ENCODE data around the gene ZMAT3.
"Not testable (repeated sequence)": the region's sequence is repeated elsewhere in the genome, so short reads cannot be mapped to it uniquely, and the experiment has no call there.

Gene ZMAT3

DNA sequence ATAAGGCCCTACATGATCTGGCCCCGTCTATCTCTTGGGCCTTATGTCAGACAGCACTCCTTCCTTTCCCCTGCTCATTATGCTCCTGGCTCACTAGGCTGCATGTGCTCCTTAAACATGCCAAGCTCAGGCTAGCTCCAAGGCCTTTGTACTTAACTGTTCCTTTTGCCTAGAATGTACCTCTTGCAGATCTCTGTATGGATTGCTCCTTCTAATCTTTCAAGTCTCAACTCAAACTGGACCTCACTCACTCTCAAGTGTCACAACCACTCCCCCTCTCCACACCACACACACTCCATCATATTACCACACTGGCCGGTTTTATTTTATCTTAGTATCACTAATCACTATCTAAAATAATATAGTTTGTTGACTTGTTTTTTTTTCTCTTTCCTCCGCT lies 36.4 kb downstream of the ZMAT3 start:
- H3K9me3 ChIP-seq (ENCODE audit: control insufficient read depth, low read length) = no peaks in the 10 kb centered on the region
- H3K4me3 ChIP-seq (ENCODE audit: low read length) = no peak overlapping the region
- no peaks in the 10 kb centered on the region for H3K4me1 ChIP-seq (ENCODE audit: control insufficient read depth, insufficient read depth, low read length)
- no peaks in the 10 kb centered on the region for H3K36me3 ChIP-seq (ENCODE audit: control insufficient read depth, insufficient read depth, low read length)
- H3K9ac ChIP-seq (ENCODE audit: low read length) = no peak overlapping the region
- no peaks in the 10 kb centered on the region for H3K27me3 ChIP-seq (ENCODE audit: control insufficient read depth, insufficient read depth, low read length)

DNA sequence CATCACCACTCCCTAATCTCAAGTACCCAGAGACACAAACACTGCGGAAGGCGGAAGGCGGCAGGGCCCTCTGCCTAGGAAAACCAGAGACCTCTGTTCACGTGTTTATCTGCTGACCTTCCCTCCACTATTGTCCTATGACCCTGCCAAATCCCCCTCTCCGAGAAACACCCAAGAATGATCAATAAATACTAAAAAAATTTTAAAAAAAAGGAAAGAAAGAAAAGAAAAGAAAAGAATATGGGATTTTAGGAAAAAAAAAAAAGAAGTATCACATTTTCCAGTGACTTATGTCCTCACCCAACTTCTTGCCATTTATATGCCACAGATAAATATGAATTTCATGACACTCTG lies 38.3 kb downstream of the ZMAT3 start:
- not testable (repeated sequence) for H3K4me3 ChIP-seq (ENCODE audit: low read length); H3K4me1 ChIP-seq (ENCODE audit: control insufficient read depth, insufficient read depth, low read length); H3K36me3 ChIP-seq (ENCODE audit: control insufficient read depth, insufficient read depth, low read length); H3K9me3 ChIP-seq (ENCODE audit: control insufficient read depth, low read length); H3K9ac ChIP-seq (ENCODE audit: low read length); H3K27me3 ChIP-seq (ENCODE audit: control insufficient read depth, insufficient read depth, low read length)

DNA sequence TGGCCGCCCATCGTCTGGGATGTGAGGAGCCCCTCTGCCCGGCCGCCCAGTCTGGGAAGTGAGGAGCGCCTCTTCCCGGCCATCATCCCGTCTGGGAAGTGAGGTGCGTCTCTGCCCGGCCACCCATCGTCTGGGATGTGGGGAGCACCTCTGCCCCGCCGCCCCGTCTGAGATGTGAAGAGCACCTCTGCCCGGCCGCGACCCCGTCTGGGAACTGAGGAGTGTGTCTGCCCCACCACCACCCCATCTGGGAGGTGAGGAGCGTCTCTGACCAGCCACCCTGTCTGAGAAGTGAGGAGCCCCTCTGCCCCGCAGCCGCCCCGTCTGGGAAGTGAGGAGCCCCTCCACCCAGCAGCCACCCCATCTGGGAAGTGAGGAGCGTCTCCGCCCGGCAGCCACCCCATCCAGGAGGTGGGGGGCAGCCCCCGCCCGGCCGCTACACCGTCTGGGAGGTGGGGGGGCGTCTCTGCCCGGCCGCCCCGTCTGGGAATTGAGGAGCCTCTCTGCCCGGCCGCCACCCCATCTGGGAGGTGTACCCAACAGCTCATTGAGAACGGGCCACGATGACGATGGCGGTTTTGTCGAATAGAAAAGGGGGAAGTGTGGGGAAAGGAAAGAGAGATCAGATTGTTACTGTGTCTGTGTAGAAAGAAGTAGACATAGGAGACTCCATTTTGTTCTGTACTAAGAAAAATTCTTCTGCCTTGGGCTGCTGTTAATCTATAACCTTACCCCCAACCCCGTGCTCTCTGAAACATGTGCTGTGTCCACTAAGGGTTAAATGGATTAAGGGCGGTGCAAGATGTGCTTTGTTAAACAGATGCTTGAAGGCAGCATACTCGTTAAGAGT lies 38.9 kb downstream of the ZMAT3 start:
- H3K4me3 ChIP-seq (ENCODE audit: low read length); H3K27me3 ChIP-seq (ENCODE audit: control insufficient read depth, insufficient read depth, low read length); H3K36me3 ChIP-seq (ENCODE audit: control insufficient read depth, insufficient read depth, low read length); H3K9me3 ChIP-seq (ENCODE audit: control insufficient read depth, low read length); H3K4me1 ChIP-seq (ENCODE audit: control insufficient read depth, insufficient read depth, low read length); H3K9ac ChIP-seq (ENCODE audit: low read length): not testable (repeated sequence)

DNA sequence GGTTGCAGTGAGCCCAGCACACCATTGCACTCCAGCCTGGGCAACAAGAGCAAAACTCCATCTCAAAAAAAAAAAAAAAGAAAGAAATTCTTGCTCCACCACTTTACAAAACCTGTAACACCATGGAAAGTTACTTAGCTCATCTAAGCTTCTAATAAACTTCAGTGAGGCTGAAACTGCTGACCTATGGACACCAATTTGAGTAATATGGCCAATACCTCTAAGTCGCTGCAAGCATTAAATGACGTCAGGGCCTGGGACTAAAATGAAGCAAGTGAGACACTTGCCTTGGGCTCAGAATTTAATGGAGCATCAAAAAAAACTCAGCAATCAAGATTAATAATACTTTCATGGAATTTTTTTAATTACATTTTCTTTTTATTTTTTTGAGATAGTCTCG lies 42.5 kb downstream of the ZMAT3 start:
- no peak overlapping the region for H3K4me3 ChIP-seq (ENCODE audit: low read length)
- H3K9me3 ChIP-seq (ENCODE audit: control insufficient read depth, low read length) = no peaks in the 10 kb centered on the region
- H3K4me1 ChIP-seq (ENCODE audit: control insufficient read depth, insufficient read depth, low read length) = no peaks in the 10 kb centered on the region
- H3K9ac ChIP-seq (ENCODE audit: low read length) = no peak overlapping the region
- no peaks in the 10 kb centered on the region for H3K27me3 ChIP-seq (ENCODE audit: control insufficient read depth, insufficient read depth, low read length)
- no peaks in the 10 kb centered on the region for H3K36me3 ChIP-seq (ENCODE audit: control insufficient read depth, insufficient read depth, low read length)

DNA sequence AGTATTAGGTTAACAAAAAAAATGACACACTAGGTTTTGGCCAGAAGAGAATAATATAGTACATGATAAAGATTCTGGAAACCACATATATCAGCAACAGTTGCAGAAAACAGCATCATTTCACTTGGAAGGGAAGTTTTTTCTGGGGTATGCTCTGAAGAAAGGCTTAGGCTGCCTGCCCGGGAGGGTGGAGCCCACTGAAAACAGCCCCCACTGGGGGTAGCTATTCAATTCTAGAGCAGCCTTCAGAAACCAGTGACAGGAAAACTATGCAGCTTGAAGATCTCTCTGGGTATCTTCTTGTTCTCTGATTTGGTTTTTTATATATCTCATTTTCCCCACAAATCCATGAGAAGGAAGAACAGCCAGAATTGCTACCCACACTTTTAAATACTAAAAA lies 43.2 kb downstream of the ZMAT3 start:
- Histone ChIP-seq H3K9me3 (ENCODE audit: control insufficient read depth, low read length) (no peaks in the 10 kb centered on the region), H3K4me3 (ENCODE audit: low read length) (no peak overlapping the region), H3K4me1 (ENCODE audit: control insufficient read depth, insufficient read depth, low read length) (no peaks in the 10 kb centered on the region), H3K36me3 (ENCODE audit: control insufficient read depth, insufficient read depth, low read length) (no peaks in the 10 kb centered on the region), H3K27me3 (ENCODE audit: control insufficient read depth, insufficient read depth, low read length) (no peaks in the 10 kb centered on the region), H3K9ac (ENCODE audit: low read length) (no peak overlapping the region)

DNA sequence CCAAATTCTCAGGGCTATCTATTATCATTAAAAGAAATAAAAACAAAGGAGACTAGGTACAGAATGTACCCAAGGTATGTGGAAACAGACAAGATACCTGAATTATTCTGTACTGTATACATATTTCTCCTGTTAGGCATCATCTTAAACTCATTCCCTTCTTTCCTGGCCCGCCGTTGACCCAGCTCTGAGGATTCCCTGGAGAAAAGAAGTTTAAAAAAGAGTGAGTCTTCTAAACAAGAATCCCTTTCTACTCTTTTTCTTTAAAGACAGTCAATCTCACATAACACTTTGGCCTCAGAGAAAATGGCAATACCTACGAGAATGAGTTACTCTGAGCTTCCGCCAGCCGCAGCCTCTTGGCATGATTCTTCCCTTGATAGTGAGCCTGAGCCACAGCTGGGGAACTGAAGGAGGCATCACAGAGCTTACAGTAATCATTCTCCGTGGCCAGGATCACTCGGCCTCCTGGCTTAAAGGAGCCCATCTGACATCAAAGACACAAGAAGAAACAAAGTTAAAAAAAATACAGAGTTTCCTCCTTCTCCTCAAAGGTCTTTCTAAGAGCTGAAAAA lies 44.2 kb downstream of the ZMAT3 start:
- Histone ChIP-seq H3K4me1 (ENCODE audit: control insufficient read depth, insufficient read depth, low read length) (no peaks in the 10 kb centered on the region), H3K36me3 (ENCODE audit: control insufficient read depth, insufficient read depth, low read length) (no peaks in the 10 kb centered on the region), H3K9ac (ENCODE audit: low read length) (no peak overlapping the region), H3K4me3 (ENCODE audit: low read length) (no peak overlapping the region), H3K27me3 (ENCODE audit: control insufficient read depth, insufficient read depth, low read length) (no peaks in the 10 kb centered on the region), H3K9me3 (ENCODE audit: control insufficient read depth, low read length) (no peaks in the 10 kb centered on the region)

DNA sequence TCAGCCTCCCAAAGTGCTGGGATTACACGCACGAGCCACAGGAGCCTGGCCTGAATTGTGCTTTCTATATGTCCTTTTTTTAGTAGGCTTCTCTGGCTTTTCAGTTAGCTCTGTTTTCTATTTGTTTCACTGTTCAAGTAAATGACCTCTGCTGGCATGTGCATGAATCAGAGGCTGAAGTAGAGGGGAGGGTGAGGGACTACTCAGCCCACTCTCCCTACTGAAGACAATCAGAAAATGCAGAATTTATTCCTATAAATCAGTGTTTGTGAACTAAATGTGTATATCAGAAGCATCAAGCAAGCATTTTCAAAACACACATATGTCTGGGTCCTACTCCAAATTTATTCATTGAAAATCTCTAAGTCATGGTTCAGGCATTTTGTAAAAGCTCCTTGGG lies 45.0 kb downstream of the ZMAT3 start:
- no peak overlapping the region for H3K4me3 ChIP-seq (ENCODE audit: low read length)
- no peaks in the 10 kb centered on the region for H3K27me3 ChIP-seq (ENCODE audit: control insufficient read depth, insufficient read depth, low read length)
- H3K4me1 ChIP-seq (ENCODE audit: control insufficient read depth, insufficient read depth, low read length) = no peaks in the 10 kb centered on the region
- no peaks in the 10 kb centered on the region for H3K36me3 ChIP-seq (ENCODE audit: control insufficient read depth, insufficient read depth, low read length)
- no peaks in the 10 kb centered on the region for H3K9me3 ChIP-seq (ENCODE audit: control insufficient read depth, low read length)
- H3K9ac ChIP-seq (ENCODE audit: low read length) = no peak overlapping the region

DNA sequence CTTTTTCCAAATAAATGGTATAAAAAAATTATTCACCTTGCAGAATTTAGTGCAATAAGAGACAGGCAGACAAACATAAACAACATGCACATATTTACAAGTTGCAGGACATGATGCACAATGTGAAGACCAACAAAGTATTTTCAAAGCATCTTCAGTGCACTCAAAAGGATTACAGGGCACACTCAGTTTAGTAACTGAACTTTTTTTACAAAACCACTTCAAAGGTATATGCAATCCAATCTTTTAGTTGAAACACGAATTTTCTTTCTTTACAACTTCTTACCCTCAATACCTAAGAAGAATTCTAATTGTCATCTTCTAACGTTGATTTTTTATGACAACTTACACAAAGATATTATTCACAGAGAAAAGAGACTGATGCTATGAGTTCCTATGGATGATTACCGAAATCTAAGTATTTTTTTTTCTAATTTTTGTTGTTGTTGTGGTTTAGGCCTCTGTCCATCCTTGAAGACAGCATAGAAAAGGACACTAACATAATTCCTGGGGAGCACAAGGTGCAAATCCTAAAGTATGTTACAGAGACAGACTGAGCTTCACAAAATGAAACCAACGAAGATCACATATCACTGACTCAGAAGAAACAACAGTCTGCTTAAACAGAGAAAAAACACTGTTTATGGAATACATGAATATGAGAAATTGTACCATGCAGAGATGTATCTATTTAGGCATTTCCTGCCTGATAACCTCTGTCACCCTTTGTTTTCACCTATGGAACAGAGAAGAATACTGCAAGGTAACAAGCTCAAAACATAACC lies 50.3 kb downstream of the ZMAT3 start:
- no peaks in the 10 kb centered on the region for H3K4me1 ChIP-seq (ENCODE audit: control insufficient read depth, insufficient read depth, low read length)
- no peak overlapping the region for H3K9ac ChIP-seq (ENCODE audit: low read length)
- no peaks in the 10 kb centered on the region for H3K27me3 ChIP-seq (ENCODE audit: control insufficient read depth, insufficient read depth, low read length)
- H3K36me3 ChIP-seq (ENCODE audit: control insufficient read depth, insufficient read depth, low read length) = no peaks in the 10 kb centered on the region
- H3K9me3 ChIP-seq (ENCODE audit: control insufficient read depth, low read length) = no peaks in the 10 kb centered on the region
- no peak overlapping the region for H3K4me3 ChIP-seq (ENCODE audit: low read length)

DNA sequence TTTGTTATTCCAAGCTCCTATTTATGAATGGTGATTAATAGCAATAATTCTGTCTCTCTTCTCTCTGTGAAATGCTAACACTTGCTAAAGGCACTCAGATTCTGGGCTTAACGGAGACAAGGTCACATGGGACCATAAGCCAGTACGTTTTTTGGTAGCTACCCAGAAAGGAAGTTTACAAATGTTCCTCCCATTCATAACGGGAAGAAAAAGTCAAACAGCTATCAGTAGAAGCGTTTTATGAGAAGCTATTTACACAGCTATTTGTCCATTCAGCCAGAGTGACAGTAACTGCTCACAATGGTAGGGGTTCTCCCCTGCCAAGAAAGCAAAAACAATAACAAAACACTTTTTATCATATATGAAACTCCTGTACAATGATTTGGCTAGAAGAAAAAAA lies 51.5 kb downstream of the ZMAT3 start:
- no peak overlapping the region for H3K9ac ChIP-seq (ENCODE audit: low read length)
- no peak overlapping the region for H3K4me3 ChIP-seq (ENCODE audit: low read length)
- no peaks in the 10 kb centered on the region for H3K36me3 ChIP-seq (ENCODE audit: control insufficient read depth, insufficient read depth, low read length)
- no peaks in the 10 kb centered on the region for H3K9me3 ChIP-seq (ENCODE audit: control insufficient read depth, low read length)
- H3K4me1 ChIP-seq (ENCODE audit: control insufficient read depth, insufficient read depth, low read length) = no peaks in the 10 kb centered on the region
- H3K27me3 ChIP-seq (ENCODE audit: control insufficient read depth, insufficient read depth, low read length) = no peaks in the 10 kb centered on the region

DNA sequence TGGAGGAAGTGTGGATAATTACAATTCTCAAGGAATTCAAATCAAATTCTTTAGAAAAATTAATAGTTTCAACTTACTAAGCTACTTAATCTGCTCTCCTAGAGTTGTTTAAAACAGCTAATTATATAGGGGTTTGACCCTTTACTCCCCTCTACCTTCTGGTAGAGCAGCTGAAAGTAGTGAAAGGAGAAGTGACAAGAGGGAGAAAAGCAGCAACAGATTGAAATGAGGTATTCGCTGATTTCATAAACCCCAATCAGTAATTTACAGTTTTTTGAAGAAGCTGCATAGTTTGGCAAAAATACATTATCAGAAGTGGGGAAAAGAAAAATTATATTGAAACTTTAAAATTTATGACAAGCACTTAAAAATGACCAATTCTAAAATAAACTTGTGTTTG lies 52.8 kb downstream of the ZMAT3 start:
- Histone ChIP-seq H3K9me3 (ENCODE audit: control insufficient read depth, low read length) (no peaks in the 10 kb centered on the region), H3K4me1 (ENCODE audit: control insufficient read depth, insufficient read depth, low read length) (no peaks in the 10 kb centered on the region), H3K9ac (ENCODE audit: low read length) (no peak overlapping the region), H3K36me3 (ENCODE audit: control insufficient read depth, insufficient read depth, low read length) (no peaks in the 10 kb centered on the region), H3K27me3 (ENCODE audit: control insufficient read depth, insufficient read depth, low read length) (no peaks in the 10 kb centered on the region), H3K4me3 (ENCODE audit: low read length) (no peak overlapping the region)

DNA sequence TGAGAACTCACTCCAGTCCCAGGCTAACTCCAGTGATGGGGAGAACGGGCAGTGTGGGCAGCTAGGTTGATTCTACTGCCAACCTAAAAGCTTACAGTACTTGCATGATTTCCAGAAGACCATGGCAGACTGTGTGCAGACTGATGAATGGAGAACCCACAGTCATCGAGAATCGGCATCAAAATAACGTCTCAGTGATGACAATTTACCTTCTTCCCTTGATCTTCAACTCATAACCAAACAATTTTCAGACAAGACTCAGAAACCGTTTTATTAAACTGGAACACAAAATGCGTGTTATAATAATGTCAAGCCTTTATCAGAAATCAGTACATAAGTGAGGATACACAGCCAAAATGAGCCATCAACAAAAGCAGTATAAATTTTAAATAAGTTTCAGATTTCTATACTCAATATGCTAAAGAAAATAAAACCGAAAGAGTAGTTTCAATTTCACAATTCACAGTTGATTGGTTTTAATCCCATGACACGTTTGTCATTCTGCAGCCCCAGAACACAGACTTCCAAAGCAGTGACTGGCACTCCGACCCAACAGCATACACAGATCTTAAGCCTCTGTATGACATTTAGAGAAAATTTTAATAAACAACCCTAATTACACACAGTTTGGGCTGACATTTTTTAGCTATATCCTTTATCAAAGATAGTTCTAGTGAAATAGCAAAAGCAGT lies 54.5 kb downstream of the ZMAT3 start:
- Histone ChIP-seq H3K4me1 (ENCODE audit: control insufficient read depth, insufficient read depth, low read length) (no peaks in the 10 kb centered on the region), H3K36me3 (ENCODE audit: control insufficient read depth, insufficient read depth, low read length) (no peaks in the 10 kb centered on the region), H3K9ac (ENCODE audit: low read length) (no peak overlapping the region), H3K27me3 (ENCODE audit: control insufficient read depth, insufficient read depth, low read length) (no peaks in the 10 kb centered on the region), H3K9me3 (ENCODE audit: control insufficient read depth, low read length) (no peaks in the 10 kb centered on the region), H3K4me3 (ENCODE audit: low read length) (no peak overlapping the region)

DNA sequence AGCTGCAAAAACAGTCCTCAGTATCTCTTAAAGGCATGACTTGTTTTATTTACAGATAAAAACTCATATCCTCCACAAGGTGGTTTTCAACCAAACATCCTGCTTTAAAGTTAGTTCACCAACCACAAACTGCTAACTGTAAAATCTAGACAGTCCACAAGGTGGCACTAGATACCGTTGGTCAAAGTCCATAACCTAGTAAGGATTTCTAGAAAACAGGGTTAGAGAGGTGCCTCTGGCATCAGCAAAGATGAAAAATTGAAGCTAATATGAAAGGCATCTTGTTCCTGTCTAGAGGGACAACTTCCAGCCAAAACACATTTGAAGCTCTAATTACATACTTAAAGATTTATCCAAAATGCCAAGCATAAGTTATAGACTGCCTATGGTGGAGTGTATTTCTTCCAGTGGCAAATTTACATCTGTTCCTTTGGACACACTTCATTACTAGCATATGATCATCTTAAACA lies 56.0 kb downstream of the ZMAT3 start:
- H3K9ac ChIP-seq (ENCODE audit: low read length) = no peak overlapping the region
- H3K27me3 ChIP-seq (ENCODE audit: control insufficient read depth, insufficient read depth, low read length) = no peaks in the 10 kb centered on the region
- H3K9me3 ChIP-seq (ENCODE audit: control insufficient read depth, low read length) = no peaks in the 10 kb centered on the region
- no peak overlapping the region for H3K4me3 ChIP-seq (ENCODE audit: low read length)
- no peaks in the 10 kb centered on the region for H3K4me1 ChIP-seq (ENCODE audit: control insufficient read depth, insufficient read depth, low read length)
- no peaks in the 10 kb centered on the region for H3K36me3 ChIP-seq (ENCODE audit: control insufficient read depth, insufficient read depth, low read length)
